ENCODE results near the gene SORBS2.

Gene SORBS2

GRCh38 chr4:185836241-185837084 lies 24.5 kb upstream of the SORBS2 start:
- DNase-seq (ENCODE audit: low spot score), result no peak

- DNase-seq (ENCODE audit: low spot score), result no peak
Observed at GRCh38 chr4:185835814-185836213, 23.8 kb upstream of the SORBS2 start.

GRCh38 chr4:185835336-185835735 lies 23.3 kb upstream of the SORBS2 start:
- DNase-seq (ENCODE audit: low spot score), result no peak

GRCh38 chr4:185834778-185835177 lies 22.8 kb upstream of the SORBS2 start:
- no peak for DNase-seq (ENCODE audit: low spot score)

GRCh38 chr4:185834088-185834487 lies 22.1 kb upstream of the SORBS2 start:
- no peak for DNase-seq (ENCODE audit: low spot score)

GRCh38 chr4:185833055-185833598 lies 21.1 kb upstream of the SORBS2 start:
- no peak for DNase-seq (ENCODE audit: low spot score)

- no peak for DNase-seq (ENCODE audit: low spot score)
Observed at GRCh38 chr4:185831125-185831815, 19.3 kb upstream of the SORBS2 start.

GRCh38 chr4:185830263-185830994 lies 18.4 kb upstream of the SORBS2 start:
- no peak for DNase-seq (ENCODE audit: low spot score)

GRCh38 chr4:185826381-185826780 lies 14.4 kb upstream of the SORBS2 start:
- DNase-seq (ENCODE audit: low spot score), result no peak

GRCh38 chr4:185825737-185826136 lies 13.7 kb upstream of the SORBS2 start:
- no peak for DNase-seq (ENCODE audit: low spot score)

- DNase-seq (ENCODE audit: low spot score), result no peak
Observed at GRCh38 chr4:185822791-185823190, 10.8 kb upstream of the SORBS2 start.

- DNase-seq (ENCODE audit: low spot score), result no peak
Observed at GRCh38 chr4:185821029-185821419, 9.0 kb upstream of the SORBS2 start.

- DNase-seq (ENCODE audit: low spot score), result no peak
Observed at GRCh38 chr4:185820146-185821028, 8.4 kb upstream of the SORBS2 start.

- no peak for DNase-seq (ENCODE audit: low spot score)
Observed at GRCh38 chr4:185819144-185819543, 7.2 kb upstream of the SORBS2 start.

- no peak for DNase-seq (ENCODE audit: low spot score)
Observed at GRCh38 chr4:185817403-185817818, 5.4 kb upstream of the SORBS2 start.

GRCh38 chr4:185813133-185813532 lies 1.1 kb upstream of the SORBS2 start:
- DNase-seq (ENCODE audit: low spot score), result no peak

- no peak for DNase-seq (ENCODE audit: low spot score)
Observed at GRCh38 chr4:185810746-185811508, 1.1 kb downstream of the SORBS2 start.

GRCh38 chr4:185809533-185810071 lies 2.4 kb downstream of the SORBS2 start:
- no peak for DNase-seq (ENCODE audit: low spot score)

- DNase-seq (ENCODE audit: low spot score), result no peak
Observed at GRCh38 chr4:185809121-185809520, 2.9 kb downstream of the SORBS2 start.

- no peak for DNase-seq (ENCODE audit: low spot score)
Observed at GRCh38 chr4:185805979-185806378, 6.0 kb downstream of the SORBS2 start.

Measured in HuH-7 (cell line).